ENCODE data around the gene WDR82.

DNA sequence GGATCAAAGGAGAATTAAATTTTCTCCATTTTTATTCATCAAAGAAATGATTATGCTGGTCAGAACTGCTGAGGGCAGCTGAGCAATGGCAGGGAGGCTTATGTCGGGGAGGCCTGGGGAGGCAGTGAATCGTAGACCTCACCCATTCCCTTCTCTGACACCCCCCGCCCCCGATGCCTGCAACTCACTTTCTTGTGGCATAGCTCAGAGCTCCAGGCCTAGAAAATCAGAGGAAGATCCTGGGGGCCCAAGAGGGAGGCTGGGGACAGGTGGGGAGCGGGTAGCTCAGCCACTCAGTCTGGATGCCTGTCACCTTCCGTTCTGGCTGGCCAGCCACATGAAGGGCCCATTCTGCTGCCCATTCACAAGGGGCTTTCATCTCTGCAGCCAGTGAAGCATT, 36.6 kb upstream of the WDR82 start:
- TF ChIP-seq, protein P1, sequence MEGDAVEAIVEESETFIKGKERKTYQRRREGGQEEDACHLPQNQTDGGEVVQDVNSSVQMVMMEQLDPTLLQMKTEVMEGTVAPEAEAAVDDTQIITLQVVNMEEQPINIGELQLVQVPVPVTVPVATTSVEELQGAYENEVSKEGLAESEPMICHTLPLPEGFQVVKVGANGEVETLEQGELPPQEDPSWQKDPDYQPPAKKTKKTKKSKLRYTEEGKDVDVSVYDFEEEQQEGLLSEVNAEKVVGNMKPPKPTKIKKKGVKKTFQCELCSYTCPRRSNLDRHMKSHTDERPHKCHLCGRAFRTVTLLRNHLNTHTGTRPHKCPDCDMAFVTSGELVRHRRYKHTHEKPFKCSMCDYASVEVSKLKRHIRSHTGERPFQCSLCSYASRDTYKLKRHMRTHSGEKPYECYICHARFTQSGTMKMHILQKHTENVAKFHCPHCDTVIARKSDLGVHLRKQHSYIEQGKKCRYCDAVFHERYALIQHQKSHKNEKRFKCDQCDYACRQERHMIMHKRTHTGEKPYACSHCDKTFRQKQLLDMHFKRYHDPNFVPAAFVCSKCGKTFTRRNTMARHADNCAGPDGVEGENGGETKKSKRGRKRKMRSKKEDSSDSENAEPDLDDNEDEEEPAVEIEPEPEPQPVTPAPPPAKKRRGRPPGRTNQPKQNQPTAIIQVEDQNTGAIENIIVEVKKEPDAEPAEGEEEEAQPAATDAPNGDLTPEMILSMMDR (IDR thresholded peaks at IDR 0.05): no peak
- no peak for TF ChIP-seq POLR2A (IDR thresholded peaks at IDR 0.05)

All from Peyer's patch (tissue), 4 donors.